Endothelial cell of umbilical vein (primary cell): ENCODE results near the gene IL13RA1. TPM values are rescaled to one million over a fixed set of nuclear protein-coding genes. Genes with fewer than 3 reads are reported as not detected.
"Not testable (repeated sequence)": the region's sequence is repeated elsewhere in the genome, so short reads cannot be mapped to it uniquely, and the experiment has no call there.

Experiments used
- BruUV-seq: library from RNA; stranded (reverse); fragments of 400-500 nt; replicated peaks from 2 replicates; lab custom pipeline; 2021; lab: Mats Ljungman, UMichigan
- CTCF ChIA-PET: fragments of 300-600, 350-600 bp; sonication (Branson Sonifier 250); formaldehyde crosslinking; loops from one replicate; lab custom pipeline; 2021; ENCODE audit warnings: antibody characterized with exemption, inconsistent platforms; lab: Charles Lee
- POLR2A ChIA-PET: fragments of 300-600, 350-600 bp; sonication (Branson Sonifier 250); formaldehyde crosslinking; loops from one replicate; lab custom pipeline; 2021; ENCODE audit warnings: antibody characterized with exemption, inconsistent platforms; lab: Charles Lee
- DNase-seq: peaks from one replicate; pipeline ENCODE4 v3.0.0-alpha.2; 2011; ENCODE audit warnings: low read depth, low spot score
- FAIRE-seq: peaks from 2 replicates; lab custom pipeline; 2011; peaks lifted over from hg19 to GRCh38; lab: Jason Lieb, UNC
- H2AFZ ChIP-seq: 2 replicates; pipeline ENCODE4 v1.6.0; 2012; ENCODE audit warnings: low read depth, low read length, control low read depth, inconsistent platforms
- H3K27ac ChIP-seq: 2 replicates; pipeline ENCODE4 v1.5.1; 2011; ENCODE audit warnings: low read depth, mild to moderate bottlenecking, control low read depth, low read length, moderate library complexity; ENCODE audit not compliant: insufficient read depth
- H3K27me3 ChIP-seq, 2 experiments: 2 replicates each; pipeline versions ENCODE4 v1.6.0 to v1.6.1; 2011; ENCODE audit warnings: low read length in 2 of 2, mixed read lengths in 1 of 2; ENCODE audit not compliant: control insufficient read depth in 2 of 2, insufficient read depth in 2 of 2
- H3K36me3 ChIP-seq, 2 experiments: 2 replicates in 1 of 2; 3 replicates in 1 of 2; pipeline ENCODE4 v1.5.1; 2011; ENCODE audit warnings: low read length in 2 of 2, mild to moderate bottlenecking in 1 of 2, moderate library complexity in 1 of 2; ENCODE audit not compliant: control insufficient read depth in 2 of 2, insufficient read depth in 2 of 2; ENCODE audit errors: extremely low read depth in 1 of 2
- H3K4me1 ChIP-seq: 3 replicates; pipeline ENCODE4 v1.5.1; 2011; ENCODE audit warnings: mild to moderate bottlenecking, low read length; ENCODE audit not compliant: control insufficient read depth, insufficient read depth; ENCODE audit errors: extremely low read depth
- H3K4me2 ChIP-seq: 2 replicates; pipeline ENCODE4 v1.6.1; 2011; ENCODE audit warnings: low read length, control low read depth, mixed read lengths; ENCODE audit not compliant: insufficient read depth
- H3K4me3 ChIP-seq, 3 experiments: fragments of 200-600 bp in 1 of 3; sonication (generic), shearing (Covaris generic) in 1 of 3; replicated peaks in 1 of 3; 2 replicates each; pipeline ENCODE4 v1.5.1; 2011 to 2016; ENCODE audit warnings: control low read depth in 3 of 3, low read length in 3 of 3, mild to moderate bottlenecking in 2 of 3, inconsistent platforms in 1 of 3, low read depth in 1 of 3, moderate library complexity in 1 of 3; ENCODE audit not compliant: insufficient read depth in 1 of 3
- H3K79me2 ChIP-seq: 2 replicates; pipeline ENCODE4 v1.6.0; 2012; ENCODE audit warnings: low read length, inconsistent platforms; ENCODE audit not compliant: control insufficient read depth, insufficient read depth
- H3K9ac ChIP-seq: replicated peaks from 2 replicates; pipeline ENCODE3; 2011; ENCODE audit warnings: low read length, control low read depth; ENCODE audit not compliant: insufficient read depth; ENCODE audit errors: extremely low read depth
- H3K9me1 ChIP-seq: replicated peaks from 3 replicates; pipeline ENCODE4 v1.6.0; 2011; ENCODE audit warnings: mild to moderate bottlenecking, low read length; ENCODE audit not compliant: control insufficient read depth, insufficient read depth; ENCODE audit errors: extremely low read depth
- H3K9me3 ChIP-seq: replicated peaks from 2 replicates; pipeline ENCODE4 v1.5.1; 2012; ENCODE audit warnings: low read length, inconsistent platforms; ENCODE audit not compliant: control insufficient read depth, insufficient read depth
- H4K20me1 ChIP-seq: replicated peaks from 2 replicates; pipeline ENCODE3; 2011; ENCODE audit warnings: mild to moderate bottlenecking, low read length; ENCODE audit not compliant: control insufficient read depth, insufficient read depth; ENCODE audit errors: extremely low read depth
- CTCF ChIP-seq, 2 donors: IDR thresholded peaks; 1 replicate in 1 of 2; 2 replicates in 1 of 2; pipeline ENCODE4 v1.5.1; 2011; ENCODE audit warnings: low read length in 2 of 2, mild to moderate bottlenecking in 2 of 2, moderate library complexity in 2 of 2, control low read depth in 1 of 2, inconsistent platforms in 1 of 2, low read depth in 1 of 2; ENCODE audit not compliant: insufficient read depth in 1 of 2; ENCODE audit errors: extremely low read depth in 1 of 2
- EZH2 ChIP-seq: IDR thresholded peaks from 2 replicates; pipeline ENCODE4 v1.6.1; 2012; ENCODE audit warnings: borderline replicate concordance, low read depth, mild to moderate bottlenecking, moderate library complexity, low read length, inconsistent platforms; ENCODE audit not compliant: severe bottlenecking
- FOS ChIP-seq: IDR thresholded peaks from 2 replicates; pipeline ENCODE4 v1.6.1; 2011; ENCODE audit warnings: mild to moderate bottlenecking, low read length, moderate library complexity, borderline replicate concordance; ENCODE audit not compliant: insufficient read depth
- GATA2 ChIP-seq: IDR thresholded peaks from 2 replicates; pipeline ENCODE4 v1.7.0; 2011; ENCODE audit warnings: low read depth, mild to moderate bottlenecking, moderate library complexity, mixed read lengths, low read length; ENCODE audit not compliant: insufficient read length, insufficient read depth
- JUN ChIP-seq: IDR thresholded peaks from 2 replicates; pipeline ENCODE4 v1.6.1; 2011; ENCODE audit warnings: borderline replicate concordance, low read depth; ENCODE audit not compliant: insufficient read length, insufficient read depth
- MAX ChIP-seq: IDR thresholded peaks from 2 replicates; pipeline ENCODE4 v1.6.1; 2011; ENCODE audit not compliant: insufficient read depth, insufficient read length
- MYC ChIP-seq: IDR thresholded peaks from one replicate; pipeline ENCODE4 v1.6.1; 2011; ENCODE audit warnings: mild to moderate bottlenecking, low read depth, low read length
- POLR2A ChIP-seq: IDR thresholded peaks from 2 replicates; pipeline ENCODE4 v1.6.1; 2012; ENCODE audit warnings: low read depth, mild to moderate bottlenecking, control low read depth, low read length
- POLR2AphosphoS5 ChIP-seq: IDR thresholded peaks from 2 replicates; pipeline ENCODE4 v1.6.1; 2012; ENCODE audit warnings: low read depth, mild to moderate bottlenecking, control low read depth, low read length, moderate library complexity; ENCODE audit not compliant: insufficient read depth
- dilution Hi-C: fragments of 300-500 bp; cut with MboI; formaldehyde crosslinking; loops from one replicate; pipeline ENCODE4 v1.15.0; 2019; ENCODE audit warnings: low sequenced_read_pairs; ENCODE audit not compliant: extremely low pct_ligation_motif_present
- intact Hi-C: fragments of 100-400 bp; cut with micrococcal nuclease; formaldehyde crosslinking; loops from one replicate; pipeline ENCODE4 v1.10.0; 2022
- polyA plus RNA-seq, 4 experiments: library from polyadenylated mRNA; depleted of rRNA in 3 of 4; stranded (reverse) in 3 of 4; unstranded in 1 of 4; fragments of >200 nt; gene quantifications; 2 replicates each; pipeline versions ENCODE4 v1.2.1 to v1.2.3, GENCODE V29; 2011 to 2012; ENCODE audit warnings: missing spikeins in 1 of 4
- total RNA-seq: library from RNA; stranded (reverse); gene quantifications from 2 replicates; pipeline ENCODE4 v1.2.3, GENCODE V29; 2021

Gene IL13RA1
- total and polyA plus RNA-seq, 2 donors (not counting 3 experiments of a cell fraction or from before 2014, with no cell fraction given) = 40.7 to 61.9 TPM

- H2AFZ ChIP-seq = no peak overlapping the region
- H3K79me2 ChIP-seq = peaks cover 37% of the 10 kb centered on the region
- peak overlapping the region; percentile 74 for H3K27ac ChIP-seq
- peaks cover 37% of the 10 kb centered on the region for H3K4me1 ChIP-seq
- ChIA-PET CTCF (interaction anchor here (0.8 to 2.4 kb wide), 3 partner anchors 31 to 87 kb away, joined by 3 to 10 read pairs (median 8); no protein-coding TSS in a partner anchor), POLR2A (no interaction called here)
- intact Hi-C loops (loop anchor here (1.0 to 2.0 kb wide), 2 partner anchors 72 to 86 kb away; no protein-coding TSS in a partner anchor), dilution Hi-C loops (no loop called here)
- H4K20me1 ChIP-seq = no peaks in the 10 kb centered on the region
- BruUV-seq = TSS peak; percentile 14
- peak overlapping the region; percentile 14 for H3K4me2 ChIP-seq
- H3K9me1 ChIP-seq = no peaks in the 10 kb centered on the region
- no peaks in the 10 kb centered on the region for H3K9me3 ChIP-seq
- H3K9ac ChIP-seq = peak overlapping the region; percentile 47
- peak; percentile 94 for FAIRE-seq
- no peak overlapping the region for H3K4me3 ChIP-seq
- H3K27me3 ChIP-seq = no peaks in the 10 kb centered on the region
- peak; percentile 71 for TF ChIP-seq FOS
- peak; percentile 72 for TF ChIP-seq JUN
- no peak for TF ChIP-seq MAX
- no peak for TF ChIP-seq MYC
- no peak for TF ChIP-seq EZH2
- no peak for TF ChIP-seq GATA2
- TF ChIP-seq POLR2A = no peak
- TF ChIP-seq POLR2AphosphoS5 = no peak
- TF ChIP-seq CTCF (IDR thresholded peaks at IDR 0.05; ENCODE audit: extremely low read depth in 1 of 2, insufficient read depth in 1 of 2, low read depth in 1 of 2, low read length in 2 of 2) = no peak
- H3K36me3 ChIP-seq = no peaks in the 10 kb centered on the region
- DNase-seq = peak; percentile 67
These were observed 3.3 kb downstream of the IL13RA1 start for GRCh38 chrX:118730500-118731247.

GRCh38 chrX:118732551-118732950, 5.1 kb downstream of the IL13RA1 start:
- DNase-seq, dilution Hi-C loops, BruUV-seq, intact Hi-C loops, H3K9ac ChIP-seq, H3K27ac ChIP-seq, H3K9me3 ChIP-seq, H3K4me2 ChIP-seq, H3K4me3 ChIP-seq, H3K27me3 ChIP-seq, POLR2A ChIA-PET, H3K9me1 ChIP-seq, CTCF ChIA-PET, H2AFZ ChIP-seq, FAIRE-seq, H3K36me3 ChIP-seq, H4K20me1 ChIP-seq: not testable (repeated sequence)
- Histone ChIP-seq H3K4me1 (peaks cover 27% of the 10 kb centered on the region), H3K79me2 (peaks cover 45% of the 10 kb centered on the region)
